Measurements from ENCODE around the gene FRAS1. TPM values are rescaled to one million over a fixed set of nuclear protein-coding genes. Genes with fewer than 3 reads are reported as not detected.

FRAS1 gene
- total and polyA plus RNA-seq, 11 donors, result 0.57 to 13.4 (median 3.2) TPM

GRCh38 chr4:78454016-78454415 is 396.9 kb downstream of the FRAS1 start:
- Histone ChIP-seq H3K36me3 (no peaks in the 10 kb centered on the region), H3K27me3 (no peaks in the 10 kb centered on the region), H3K4me3 (no peak overlapping the region), H3K27ac (no peak overlapping the region), H3K9me3 (no peaks in the 10 kb centered on the region), H3K4me1 (no peaks in the 10 kb centered on the region)
- intact Hi-C loops (cut with DNase I), result no loop called here
- 81 to 89% (median 84%) methylated on average over 3 of the region's 3 CpGs for WGBS, 4 donors
- no peak for ATAC-seq
- TF ChIP-seq POLR2A (IDR thresholded peaks at IDR 0.05) (no peak), CTCF (IDR thresholded peaks at IDR 0.05) (no peak)
- DNase-seq, result no peak

GRCh38 chr4:78457751-78458150 is 400.6 kb downstream of the FRAS1 start:
- TF ChIP-seq CTCF (IDR thresholded peaks at IDR 0.05) (no peak), POLR2A (IDR thresholded peaks at IDR 0.05) (no peak)
- no peak for DNase-seq
- no peak for ATAC-seq
- Histone ChIP-seq H3K4me3 (no peak overlapping the region), H3K4me1 (no peaks in the 10 kb centered on the region), H3K27ac (no peak overlapping the region), H3K9me3 (no peaks in the 10 kb centered on the region), H3K27me3 (no peaks in the 10 kb centered on the region), H3K36me3 (no peaks in the 10 kb centered on the region)
- intact Hi-C loops (cut with DNase I), result no loop called here
- WGBS, 4 donors, result 64 to 81% (median 76%) methylated on average over 3 of the region's 3 CpGs

GRCh38 chr4:78459327-78459726 is 402.2 kb downstream of the FRAS1 start:
- H3K36me3 ChIP-seq, result no peaks in the 10 kb centered on the region
- no peaks in the 10 kb centered on the region for H3K9me3 ChIP-seq
- no peak overlapping the region for H3K4me3 ChIP-seq
- TF ChIP-seq POLR2A (IDR thresholded peaks at IDR 0.05) (no peak), CTCF (IDR thresholded peaks at IDR 0.05) (no peak)
- DNase-seq, result no peak
- no peaks in the 10 kb centered on the region for H3K4me1 ChIP-seq
- H3K27ac ChIP-seq, result no peak overlapping the region
- H3K27me3 ChIP-seq, result no peaks in the 10 kb centered on the region
- ATAC-seq, result no peak
- intact Hi-C loops (cut with DNase I), result no loop called here

GRCh38 chr4:78460368-78460767 is 403.2 kb downstream of the FRAS1 start:
- DNase-seq (no peak), ATAC-seq (no peak)
- no peak overlapping the region for H3K27ac ChIP-seq
- H3K4me1 ChIP-seq, result no peaks in the 10 kb centered on the region
- no peaks in the 10 kb centered on the region for H3K36me3 ChIP-seq
- H3K27me3 ChIP-seq, result no peaks in the 10 kb centered on the region
- intact Hi-C loops (cut with DNase I), result no loop called here
- WGBS, 4 donors, result 93 to 97% (median 95%) methylated on average over 3 of the region's 3 CpGs
- no peaks in the 10 kb centered on the region for H3K9me3 ChIP-seq
- no peak overlapping the region for H3K4me3 ChIP-seq
- TF ChIP-seq CTCF (IDR thresholded peaks at IDR 0.05), result no peak
- no peak for TF ChIP-seq POLR2A (IDR thresholded peaks at IDR 0.05)

Measured in heart left ventricle (tissue), 16 donors.